ENCODE results near the gene LSM10. TPM values are rescaled to one million over a fixed set of nuclear protein-coding genes. Genes with fewer than 3 reads are reported as not detected.

Gene LSM10
- total and polyA plus RNA-seq, 2 donors (not counting 3 experiments of a cell fraction or from before 2014, with no cell fraction given) = 38.2 to 76.9 TPM

DNA sequence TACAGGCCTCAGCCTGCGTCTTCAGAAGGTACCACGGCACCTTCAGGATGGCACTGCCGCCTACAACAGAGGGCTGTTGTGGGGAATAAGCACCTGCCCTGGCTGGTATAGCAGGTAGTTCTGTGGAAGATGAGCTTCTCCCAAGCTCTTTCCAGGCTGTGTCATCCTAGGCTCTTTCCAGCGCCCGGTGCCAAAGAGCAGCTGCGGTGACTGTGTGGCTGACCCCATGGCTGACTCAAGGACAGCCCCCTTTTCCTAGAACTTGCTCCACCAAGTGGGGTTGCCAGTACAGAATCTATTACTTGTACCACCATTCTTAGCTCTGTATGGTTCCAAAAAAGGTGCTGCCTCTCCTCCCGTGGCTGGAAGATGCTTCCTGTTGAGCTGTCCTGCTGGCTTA, 52.4 kb downstream of the LSM10 start:
- H3K36me3 ChIP-seq (ENCODE audit: control insufficient read depth in 2 of 2, extremely low read depth in 1 of 2, insufficient read depth in 2 of 2, low read length in 2 of 2) = peaks cover 2 to 23% of the 10 kb centered on the region in 2 experiments
- H3K4me3 ChIP-seq (replicated peaks in 1 of 3; ENCODE audit: insufficient read depth in 1 of 3, low read depth in 1 of 3, low read length in 3 of 3) = no peak overlapping the region

More for the DNA sequence above, 52.4 kb downstream of the LSM10 start:
- no TSS peak for BruUV-seq (replicated peaks)
- dilution Hi-C loops (cut with MboI; ENCODE audit: extremely low pct_ligation_motif_present, low sequenced_read_pairs) (no loop called here), intact Hi-C loops (cut with micrococcal nuclease) (no loop called here)
- H3K4me2 ChIP-seq (ENCODE audit: insufficient read depth, low read length) = no peak overlapping the region
- CTCF ChIA-PET = interaction anchor here (1.2 to 6.8 kb wide), 2 partner anchors 18 to 22 kb away, joined by 3 to 152 read pairs; no protein-coding TSS in a partner anchor
- H2AFZ ChIP-seq (ENCODE audit: low read depth, low read length) = no peak overlapping the region
- peaks cover 35% of the 10 kb centered on the region for H3K4me1 ChIP-seq (ENCODE audit: control insufficient read depth, extremely low read depth, insufficient read depth, low read length)
- no peak for FAIRE-seq
- POLR2A ChIA-PET = no interaction called here
- no peaks in the 10 kb centered on the region for H3K9me3 ChIP-seq (replicated peaks; ENCODE audit: control insufficient read depth, insufficient read depth, low read length)
- no peak for TF ChIP-seq MYC (IDR thresholded peaks at IDR 0.05; ENCODE audit: low read depth, low read length)
- TF ChIP-seq, protein P1, sequence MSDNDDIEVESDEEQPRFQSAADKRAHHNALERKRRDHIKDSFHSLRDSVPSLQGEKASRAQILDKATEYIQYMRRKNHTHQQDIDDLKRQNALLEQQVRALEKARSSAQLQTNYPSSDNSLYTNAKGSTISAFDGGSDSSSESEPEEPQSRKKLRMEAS (IDR thresholded peaks at IDR 0.05; ENCODE audit: insufficient read depth, insufficient read length) = no peak
- TF ChIP-seq POLR2A (IDR thresholded peaks at IDR 0.05; ENCODE audit: low read depth, low read length) = no peak
- TF ChIP-seq, protein P2, sequence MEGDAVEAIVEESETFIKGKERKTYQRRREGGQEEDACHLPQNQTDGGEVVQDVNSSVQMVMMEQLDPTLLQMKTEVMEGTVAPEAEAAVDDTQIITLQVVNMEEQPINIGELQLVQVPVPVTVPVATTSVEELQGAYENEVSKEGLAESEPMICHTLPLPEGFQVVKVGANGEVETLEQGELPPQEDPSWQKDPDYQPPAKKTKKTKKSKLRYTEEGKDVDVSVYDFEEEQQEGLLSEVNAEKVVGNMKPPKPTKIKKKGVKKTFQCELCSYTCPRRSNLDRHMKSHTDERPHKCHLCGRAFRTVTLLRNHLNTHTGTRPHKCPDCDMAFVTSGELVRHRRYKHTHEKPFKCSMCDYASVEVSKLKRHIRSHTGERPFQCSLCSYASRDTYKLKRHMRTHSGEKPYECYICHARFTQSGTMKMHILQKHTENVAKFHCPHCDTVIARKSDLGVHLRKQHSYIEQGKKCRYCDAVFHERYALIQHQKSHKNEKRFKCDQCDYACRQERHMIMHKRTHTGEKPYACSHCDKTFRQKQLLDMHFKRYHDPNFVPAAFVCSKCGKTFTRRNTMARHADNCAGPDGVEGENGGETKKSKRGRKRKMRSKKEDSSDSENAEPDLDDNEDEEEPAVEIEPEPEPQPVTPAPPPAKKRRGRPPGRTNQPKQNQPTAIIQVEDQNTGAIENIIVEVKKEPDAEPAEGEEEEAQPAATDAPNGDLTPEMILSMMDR (IDR thresholded peaks at IDR 0.05; ENCODE audit: extremely low read depth in 1 of 2, insufficient read depth in 1 of 2, low read depth in 1 of 2, low read length in 2 of 2) = no peak
- no peak for TF ChIP-seq FOS (IDR thresholded peaks at IDR 0.05; ENCODE audit: borderline replicate concordance, insufficient read depth, low read length)
- TF ChIP-seq GATA2 (IDR thresholded peaks at IDR 0.05; ENCODE audit: insufficient read depth, insufficient read length, low read depth, low read length) = no peak
- no peak for TF ChIP-seq EZH2 (IDR thresholded peaks at IDR 0.05; ENCODE audit: borderline replicate concordance, low read depth, low read length, severe bottlenecking)
- TF ChIP-seq POLR2AphosphoS5 (IDR thresholded peaks at IDR 0.05; ENCODE audit: insufficient read depth, low read depth, low read length) = no peak
- TF ChIP-seq JUN (IDR thresholded peaks at IDR 0.05; ENCODE audit: borderline replicate concordance, insufficient read depth, insufficient read length, low read depth) = no peak
- H3K9me1 ChIP-seq (replicated peaks; ENCODE audit: control insufficient read depth, extremely low read depth, insufficient read depth, low read length) = no peaks in the 10 kb centered on the region
- no peaks in the 10 kb centered on the region for H4K20me1 ChIP-seq (replicated peaks; ENCODE audit: control insufficient read depth, extremely low read depth, insufficient read depth, low read length)
- H3K9ac ChIP-seq (replicated peaks; ENCODE audit: extremely low read depth, insufficient read depth, low read length) = no peak overlapping the region
- no peak for DNase-seq (ENCODE audit: low read depth, low spot score)
- H3K79me2 ChIP-seq (ENCODE audit: control insufficient read depth, insufficient read depth, low read length) = no peaks in the 10 kb centered on the region
- no peak overlapping the region for H3K27ac ChIP-seq (ENCODE audit: insufficient read depth, low read depth, low read length)
- H3K27me3 ChIP-seq (ENCODE audit: control insufficient read depth in 2 of 2, insufficient read depth in 2 of 2, low read length in 2 of 2) = no peaks in the 10 kb centered on the region

All from endothelial cell of umbilical vein (primary cell).